ENCODE measurements around the gene TCTN3.
"Not testable (repeated sequence)": the region's sequence is repeated elsewhere in the genome, so short reads cannot be mapped to it uniquely, and the experiment has no call there.

DNA sequence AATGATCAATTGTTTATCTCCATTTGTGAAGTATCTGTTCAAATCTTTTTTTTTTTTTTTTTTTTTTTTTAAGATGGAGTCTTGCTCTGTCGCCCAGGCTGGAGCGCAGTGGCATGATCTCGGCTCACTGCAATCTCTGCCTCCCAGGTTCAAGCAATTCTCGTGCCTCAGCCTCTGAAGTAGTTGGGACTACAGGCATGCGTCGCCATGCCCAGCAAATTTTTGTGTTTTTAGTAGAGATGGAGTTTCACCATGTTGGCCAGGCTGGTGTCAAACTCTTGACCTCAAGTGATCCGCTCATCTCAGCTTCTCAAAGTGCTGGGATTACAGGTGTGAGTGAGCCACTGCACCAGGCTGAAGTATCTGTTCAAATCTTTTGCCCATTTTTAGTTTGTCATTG is 21.1 kb downstream of the TCTN3 start:
- TF ChIP-seq SUZ12 (IDR thresholded peaks at IDR 0.05; ENCODE audit: extremely low read depth, insufficient read depth, insufficient read length); YY1 (IDR thresholded peaks at IDR 0.05; ENCODE audit: insufficient read depth, insufficient read length); ZNF274 (IDR thresholded peaks at IDR 0.05; ENCODE audit: low read depth, low read length): not testable (repeated sequence)
